Mesodermal cell (in vitro differentiated cells): Measurements from ENCODE around the gene SYDE2.

Source experiments
- H3K27ac ChIP-seq: 2 replicates; pipeline ENCODE4 v1.7.0; 2013; ENCODE audit warnings: mild to moderate bottlenecking, low read depth, low read length, moderate library complexity; ENCODE audit not compliant: severe bottlenecking
- H3K36me3 ChIP-seq: 2 replicates; pipeline ENCODE4 v1.7.1; 2013; ENCODE audit warnings: mild to moderate bottlenecking, low read length, moderate library complexity; ENCODE audit not compliant: control insufficient read depth, insufficient read depth
- H3K4me1 ChIP-seq: one replicate; pipeline ENCODE4 v1.7.1; 2013; ENCODE audit warnings: mild to moderate bottlenecking, low read length; ENCODE audit not compliant: insufficient read depth, control insufficient read depth, poor library complexity, severe bottlenecking
- H3K4me3 ChIP-seq: 2 replicates; pipeline ENCODE4 v1.7.0; 2013; ENCODE audit warnings: low read length, control low read depth, mild to moderate bottlenecking; ENCODE audit not compliant: insufficient read depth, poor library complexity, severe bottlenecking; ENCODE audit errors: extremely low read depth
- H3K9me3 ChIP-seq: 2 replicates; pipeline ENCODE4 v1.7.1; 2013; ENCODE audit warnings: mild to moderate bottlenecking, low read length, moderate library complexity; ENCODE audit not compliant: control insufficient read depth
- WGBS, 2 experiments: methylation state at CpG; one replicate each; pipeline ENCODE4 v1.1.5; 2013; ENCODE audit warnings: missing lambda C conversion rate in 2 of 2; ENCODE audit not compliant: insufficient coverage in 2 of 2; 5-methylcytosine and 5-hydroxymethylcytosine counted together

SYDE2 gene

DNA sequence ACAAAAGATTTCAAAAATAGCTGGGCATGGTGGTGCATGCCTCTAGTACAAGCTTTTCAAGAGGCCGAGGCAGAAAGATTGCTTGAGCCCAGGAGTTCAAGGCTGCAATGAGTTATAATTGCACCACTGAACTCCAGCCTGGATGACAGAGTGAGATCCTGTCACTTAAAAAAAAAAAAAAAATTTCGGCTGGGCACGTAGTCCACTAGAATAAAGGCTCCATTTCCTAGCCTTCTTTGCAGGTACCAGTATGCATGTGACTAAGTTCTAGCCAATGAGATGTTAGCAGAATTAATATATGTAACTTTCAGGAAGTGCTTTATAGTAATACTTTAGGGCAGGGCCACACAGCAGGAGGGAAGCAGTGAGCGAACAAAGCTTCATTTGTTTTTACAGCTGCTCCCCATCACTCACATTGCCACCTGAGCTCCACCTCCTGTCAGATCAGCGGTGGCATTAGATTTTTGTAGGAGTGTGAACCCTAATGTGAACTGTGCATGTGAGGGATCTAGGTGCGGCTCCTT lies 28.8 kb upstream of the SYDE2 start:
- no peak overlapping the region for H3K4me3 ChIP-seq
- no peaks in the 10 kb centered on the region for H3K36me3 ChIP-seq
- peaks cover 3% of the 10 kb centered on the region for H3K4me1 ChIP-seq
- 85 to 94% methylated on average over 3 of the region's 6 CpGs for WGBS, 2 experiments
- no peak overlapping the region for H3K27ac ChIP-seq
- no peaks in the 10 kb centered on the region for H3K9me3 ChIP-seq

DNA sequence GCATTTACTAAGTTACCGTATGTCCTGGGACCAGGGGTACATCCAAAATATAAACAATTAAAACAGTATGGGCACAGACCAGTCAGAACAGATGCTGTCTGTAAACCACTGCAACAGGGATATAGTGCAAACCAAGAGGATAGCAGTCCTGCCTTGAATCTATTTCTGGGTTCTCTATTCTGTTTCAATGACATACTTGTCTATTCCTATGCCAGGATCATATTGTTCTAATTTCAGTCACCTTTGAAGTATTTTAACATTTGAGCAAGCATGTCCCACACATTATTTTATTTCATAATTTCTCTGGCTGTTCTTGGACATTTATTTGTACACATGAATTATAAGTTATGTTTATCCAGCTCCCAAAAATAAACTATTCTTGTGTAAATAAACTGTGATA lies 28.2 kb upstream of the SYDE2 start:
- 100% methylated on average over 1 of the region's 1 CpG for WGBS, 2 experiments

GRCh38 chr1:85225624-85226380 lies 25.0 kb upstream of the SYDE2 start:
- H3K4me1 ChIP-seq = peaks cover 9% of the 10 kb centered on the region
- H3K9me3 ChIP-seq = no peaks in the 10 kb centered on the region

More for the DNA sequence above, 28.2 kb upstream of the SYDE2 start:
- peaks cover 9% of the 10 kb centered on the region for H3K4me1 ChIP-seq
- no peak overlapping the region for H3K27ac ChIP-seq
- H3K4me3 ChIP-seq = no peak overlapping the region
- no peaks in the 10 kb centered on the region for H3K9me3 ChIP-seq
- H3K36me3 ChIP-seq = no peaks in the 10 kb centered on the region

DNA sequence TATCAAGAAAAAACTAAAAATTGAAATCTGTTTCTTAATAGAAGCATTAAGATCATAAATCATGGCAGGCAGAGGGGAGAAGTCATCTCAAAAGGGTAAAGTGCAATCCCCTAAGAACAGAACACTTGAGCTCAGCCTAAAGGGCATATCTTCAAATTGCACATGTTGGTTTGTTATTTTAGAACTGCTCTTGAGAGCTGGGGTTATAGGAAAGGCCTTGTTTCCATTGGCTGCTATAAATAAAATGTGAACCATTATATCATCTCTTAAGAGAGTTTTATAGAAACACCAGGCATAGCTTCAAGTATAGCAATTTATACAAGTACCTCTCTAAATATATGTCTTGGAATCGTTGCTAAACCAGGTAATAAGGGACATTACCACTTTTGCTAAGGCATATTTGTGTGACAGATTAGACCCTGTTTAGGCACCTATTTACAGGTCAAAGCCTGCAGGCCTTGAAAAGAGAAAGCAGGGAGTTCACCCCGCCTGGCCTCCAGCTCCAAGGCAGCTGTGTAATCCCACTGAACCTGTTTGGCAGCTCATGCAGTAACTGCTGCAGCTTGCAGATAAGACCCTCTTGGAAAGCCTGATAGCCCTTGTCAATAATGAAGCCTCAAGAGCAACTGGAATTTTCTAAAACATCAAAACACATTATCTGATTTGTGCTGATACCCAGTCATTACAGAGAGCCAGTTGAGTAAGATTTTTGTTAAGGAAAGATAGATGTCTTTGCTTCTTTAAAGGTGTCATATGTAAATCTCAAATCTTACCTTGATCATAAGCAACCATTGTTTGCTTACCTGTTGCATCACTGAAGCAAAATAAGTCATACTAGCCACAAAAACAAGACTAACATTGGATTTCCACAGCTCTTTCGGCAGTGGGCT lies 24.2 kb upstream of the SYDE2 start:
- Histone ChIP-seq H3K27ac (peak overlapping the region; percentile 67), H3K9me3 (no peaks in the 10 kb centered on the region), H3K4me1 (peaks cover 9% of the 10 kb centered on the region), H3K36me3 (no peaks in the 10 kb centered on the region), H3K4me3 (no peak overlapping the region)
- WGBS, 2 experiments = 45 to 85% methylated on average over 1 to 2 of the region's 3 CpGs

More at GRCh38 chr1:85225624-85226380, 25.0 kb upstream of the SYDE2 start:
- Histone ChIP-seq H3K36me3 (no peaks in the 10 kb centered on the region), H3K4me3 (no peak overlapping the region), H3K27ac (peak overlapping the region; percentile 67)
- 53 to 67% methylated on average over 1 to 3 of the region's 5 CpGs for WGBS, 2 experiments

GRCh38 chr1:85224295-85224694 lies 23.5 kb upstream of the SYDE2 start:
- Histone ChIP-seq H3K4me1 (peaks cover 9% of the 10 kb centered on the region), H3K27ac (no peak overlapping the region), H3K9me3 (no peaks in the 10 kb centered on the region)

DNA sequence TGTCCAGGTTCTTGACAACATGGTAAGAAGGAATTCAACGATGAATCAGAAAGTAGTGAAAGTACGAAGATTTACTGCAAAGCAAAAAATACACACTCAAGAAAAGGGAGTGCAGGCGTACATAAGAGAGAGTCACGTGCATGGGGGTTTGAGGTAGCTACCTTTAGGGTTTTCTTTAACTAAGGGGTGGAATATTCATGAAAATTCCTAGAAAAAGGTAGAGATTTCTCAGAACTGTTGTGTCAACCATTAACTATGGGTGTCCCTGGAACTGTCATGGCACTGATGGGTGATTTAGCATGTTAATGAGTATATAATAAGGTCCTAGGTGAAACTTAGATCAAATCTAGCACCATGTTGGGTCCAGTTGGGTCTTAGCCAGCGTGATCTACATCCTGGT lies 22.5 kb upstream of the SYDE2 start:
- Histone ChIP-seq H3K4me1 (peaks cover 9% of the 10 kb centered on the region), H3K27ac (no peak overlapping the region), H3K4me3 (no peak overlapping the region), H3K36me3 (no peaks in the 10 kb centered on the region), H3K9me3 (no peaks in the 10 kb centered on the region)
- WGBS, 2 experiments = 60 to 79% methylated on average over 3 to 4 of the region's 5 CpGs

More at GRCh38 chr1:85224295-85224694, 23.5 kb upstream of the SYDE2 start:
- Histone ChIP-seq H3K36me3 (no peaks in the 10 kb centered on the region), H3K4me3 (no peak overlapping the region)

- H3K4me1 ChIP-seq = peaks cover 9% of the 10 kb centered on the region
- no peak overlapping the region for H3K4me3 ChIP-seq
- WGBS, 2 experiments = 62 to 72% methylated on average over 6 of the region's 7 CpGs
- H3K27ac ChIP-seq = no peak overlapping the region
- no peaks in the 10 kb centered on the region for H3K9me3 ChIP-seq
- H3K36me3 ChIP-seq = no peaks in the 10 kb centered on the region
Measured at GRCh38 chr1:85220756-85221201, 20.0 kb upstream of the SYDE2 start.

- Histone ChIP-seq H3K9me3 (no peaks in the 10 kb centered on the region), H3K4me1 (peaks cover 9% of the 10 kb centered on the region), H3K36me3 (no peaks in the 10 kb centered on the region), H3K4me3 (no peak overlapping the region), H3K27ac (no peak overlapping the region)
- 100% methylated on average over 1 of the region's 2 CpGs; no CpG with 5 or more reads in 1 of the 2 experiments for WGBS, 2 experiments
Measured at GRCh38 chr1:85219853-85220610, 19.2 kb upstream of the SYDE2 start.

GRCh38 chr1:85216697-85217096 lies 15.9 kb upstream of the SYDE2 start:
- Histone ChIP-seq H3K9me3 (no peaks in the 10 kb centered on the region), H3K4me3 (no peak overlapping the region), H3K27ac (no peak overlapping the region), H3K4me1 (no peaks in the 10 kb centered on the region), H3K36me3 (no peaks in the 10 kb centered on the region)

- Histone ChIP-seq H3K36me3 (no peaks in the 10 kb centered on the region), H3K4me1 (no peaks in the 10 kb centered on the region), H3K4me3 (no peak overlapping the region), H3K9me3 (no peaks in the 10 kb centered on the region), H3K27ac (no peak overlapping the region)
- WGBS, 2 experiments = 100% methylated on average over 1 of the region's 5 CpGs; no CpG with 5 or more reads in 1 of the 2 experiments
Measured at GRCh38 chr1:85214654-85215053, 13.8 kb upstream of the SYDE2 start.
